Measurements from ENCODE around the gene BPI. TPM values are rescaled to one million over a fixed set of nuclear protein-coding genes. Genes with fewer than 3 reads are reported as not detected.

Gene BPI
- total RNA-seq, 1 experiment from 2014 or later, result not detected

DNA sequence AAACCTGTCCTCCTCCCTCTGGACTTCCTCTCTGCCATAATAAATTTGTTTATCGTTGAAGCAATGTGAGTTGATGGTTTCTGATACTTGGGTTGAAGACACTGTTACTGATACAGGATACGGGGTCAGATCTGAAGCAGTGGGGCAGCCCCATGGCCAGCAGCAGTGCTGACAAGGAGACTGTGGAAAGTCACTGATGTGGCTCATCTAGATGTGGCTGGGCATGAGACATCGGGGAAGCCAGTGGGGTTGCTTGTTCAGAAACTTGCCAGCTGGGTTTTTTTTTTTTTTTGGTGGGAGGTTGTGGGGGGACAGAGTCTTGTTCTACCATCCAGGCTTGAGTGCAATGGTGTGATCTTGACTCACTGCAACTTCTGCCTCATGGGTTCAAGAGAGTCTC lies 2.6 kb upstream of the BPI start:
- H3K4me3 ChIP-seq (ENCODE audit: low read depth in 2 of 2, low read length in 2 of 2), result no peak overlapping the region
- CTCF ChIA-PET, result no interaction called here
- no peaks in the 10 kb centered on the region for H3K27me3 ChIP-seq (ENCODE audit: control insufficient read depth, insufficient read depth, low read length)
- POLR2A ChIA-PET, result no interaction called here
- H3K27ac ChIP-seq (ENCODE audit: low read length), result no peak overlapping the region
- intact Hi-C loops (cut with micrococcal nuclease; ENCODE audit: unreplicated experiment), result no loop called here
- no peak for TF ChIP-seq POLR2AphosphoS5 (IDR thresholded peaks at IDR 0.05; ENCODE audit: low read depth, low read length)
- TF ChIP-seq SIN3A (IDR thresholded peaks at IDR 0.05; ENCODE audit: borderline replicate concordance, insufficient read depth, low read depth, low read length), result no peak
- TF ChIP-seq, protein P1, sequence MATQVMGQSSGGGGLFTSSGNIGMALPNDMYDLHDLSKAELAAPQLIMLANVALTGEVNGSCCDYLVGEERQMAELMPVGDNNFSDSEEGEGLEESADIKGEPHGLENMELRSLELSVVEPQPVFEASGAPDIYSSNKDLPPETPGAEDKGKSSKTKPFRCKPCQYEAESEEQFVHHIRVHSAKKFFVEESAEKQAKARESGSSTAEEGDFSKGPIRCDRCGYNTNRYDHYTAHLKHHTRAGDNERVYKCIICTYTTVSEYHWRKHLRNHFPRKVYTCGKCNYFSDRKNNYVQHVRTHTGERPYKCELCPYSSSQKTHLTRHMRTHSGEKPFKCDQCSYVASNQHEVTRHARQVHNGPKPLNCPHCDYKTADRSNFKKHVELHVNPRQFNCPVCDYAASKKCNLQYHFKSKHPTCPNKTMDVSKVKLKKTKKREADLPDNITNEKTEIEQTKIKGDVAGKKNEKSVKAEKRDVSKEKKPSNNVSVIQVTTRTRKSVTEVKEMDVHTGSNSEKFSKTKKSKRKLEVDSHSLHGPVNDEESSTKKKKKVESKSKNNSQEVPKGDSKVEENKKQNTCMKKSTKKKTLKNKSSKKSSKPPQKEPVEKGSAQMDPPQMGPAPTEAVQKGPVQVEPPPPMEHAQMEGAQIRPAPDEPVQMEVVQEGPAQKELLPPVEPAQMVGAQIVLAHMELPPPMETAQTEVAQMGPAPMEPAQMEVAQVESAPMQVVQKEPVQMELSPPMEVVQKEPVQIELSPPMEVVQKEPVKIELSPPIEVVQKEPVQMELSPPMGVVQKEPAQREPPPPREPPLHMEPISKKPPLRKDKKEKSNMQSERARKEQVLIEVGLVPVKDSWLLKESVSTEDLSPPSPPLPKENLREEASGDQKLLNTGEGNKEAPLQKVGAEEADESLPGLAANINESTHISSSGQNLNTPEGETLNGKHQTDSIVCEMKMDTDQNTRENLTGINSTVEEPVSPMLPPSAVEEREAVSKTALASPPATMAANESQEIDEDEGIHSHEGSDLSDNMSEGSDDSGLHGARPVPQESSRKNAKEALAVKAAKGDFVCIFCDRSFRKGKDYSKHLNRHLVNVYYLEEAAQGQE (IDR thresholded peaks at IDR 0.05; ENCODE audit: insufficient read depth in 1 of 2, low read depth in 2 of 2, low read length in 1 of 2), result no peak
- TF ChIP-seq, protein P2, sequence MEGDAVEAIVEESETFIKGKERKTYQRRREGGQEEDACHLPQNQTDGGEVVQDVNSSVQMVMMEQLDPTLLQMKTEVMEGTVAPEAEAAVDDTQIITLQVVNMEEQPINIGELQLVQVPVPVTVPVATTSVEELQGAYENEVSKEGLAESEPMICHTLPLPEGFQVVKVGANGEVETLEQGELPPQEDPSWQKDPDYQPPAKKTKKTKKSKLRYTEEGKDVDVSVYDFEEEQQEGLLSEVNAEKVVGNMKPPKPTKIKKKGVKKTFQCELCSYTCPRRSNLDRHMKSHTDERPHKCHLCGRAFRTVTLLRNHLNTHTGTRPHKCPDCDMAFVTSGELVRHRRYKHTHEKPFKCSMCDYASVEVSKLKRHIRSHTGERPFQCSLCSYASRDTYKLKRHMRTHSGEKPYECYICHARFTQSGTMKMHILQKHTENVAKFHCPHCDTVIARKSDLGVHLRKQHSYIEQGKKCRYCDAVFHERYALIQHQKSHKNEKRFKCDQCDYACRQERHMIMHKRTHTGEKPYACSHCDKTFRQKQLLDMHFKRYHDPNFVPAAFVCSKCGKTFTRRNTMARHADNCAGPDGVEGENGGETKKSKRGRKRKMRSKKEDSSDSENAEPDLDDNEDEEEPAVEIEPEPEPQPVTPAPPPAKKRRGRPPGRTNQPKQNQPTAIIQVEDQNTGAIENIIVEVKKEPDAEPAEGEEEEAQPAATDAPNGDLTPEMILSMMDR (IDR thresholded peaks at IDR 0.05), result no peak
- TF ChIP-seq TCF7L2 (IDR thresholded peaks at IDR 0.05; ENCODE audit: low read depth, low read length), result no peak
- DNase-seq (ENCODE audit: low read depth, low spot score) (no peak), ATAC-seq (no peak)
- H3K9me3 ChIP-seq (ENCODE audit: control insufficient read depth, insufficient read depth, low read depth, low read length), result no peaks in the 10 kb centered on the region
- BruUV-seq (replicated peaks), result no TSS peak
- H3K36me3 ChIP-seq (ENCODE audit: control insufficient read depth, insufficient read depth, low read length), result no peaks in the 10 kb centered on the region
- H3K4me1 ChIP-seq (ENCODE audit: control insufficient read depth, insufficient read depth, low read length), result no peaks in the 10 kb centered on the region
- in situ Hi-C loops (cut with HindIII; ENCODE audit: low pct_unique_long_range_greater_than_20kb, low sequenced_read_pairs), result no loop called here

DNA sequence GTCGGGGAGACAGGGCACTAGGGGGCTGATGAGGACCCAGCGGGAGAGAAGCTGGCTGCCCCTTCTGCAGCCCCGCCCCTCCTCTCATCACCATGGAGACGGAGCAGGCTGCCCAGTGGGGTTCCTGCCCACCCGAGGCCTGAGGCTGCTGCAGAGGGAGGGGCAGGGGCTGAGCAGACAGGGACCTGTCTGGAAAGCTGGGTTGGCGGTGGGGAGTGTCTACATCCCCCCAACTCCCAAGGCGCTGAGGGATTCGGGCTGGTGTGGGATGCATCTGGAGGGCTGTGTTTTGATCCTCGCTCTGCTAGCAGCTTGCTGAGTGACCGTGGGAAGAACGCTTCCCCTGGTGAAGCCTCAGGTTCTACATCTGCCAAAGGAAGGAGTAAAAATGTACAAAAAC lies 1.2 kb upstream of the BPI start:
- in situ Hi-C loops (cut with HindIII; ENCODE audit: low pct_unique_long_range_greater_than_20kb, low sequenced_read_pairs) (no loop called here), intact Hi-C loops (cut with micrococcal nuclease; ENCODE audit: unreplicated experiment) (no loop called here)
- no peak for DNase-seq (ENCODE audit: low read depth, low spot score)
- Histone ChIP-seq H3K4me1 (ENCODE audit: control insufficient read depth, insufficient read depth, low read length) (no peaks in the 10 kb centered on the region), H3K27me3 (ENCODE audit: control insufficient read depth, insufficient read depth, low read length) (no peaks in the 10 kb centered on the region), H3K9me3 (ENCODE audit: control insufficient read depth, insufficient read depth, low read depth, low read length) (no peaks in the 10 kb centered on the region), H3K36me3 (ENCODE audit: control insufficient read depth, insufficient read depth, low read length) (no peaks in the 10 kb centered on the region), H3K4me3 (ENCODE audit: low read depth in 2 of 2, low read length in 2 of 2) (no peak overlapping the region), H3K27ac (ENCODE audit: low read length) (no peak overlapping the region)
- no peak for TF ChIP-seq SIN3A (IDR thresholded peaks at IDR 0.05; ENCODE audit: borderline replicate concordance, insufficient read depth, low read depth, low read length)
- TF ChIP-seq POLR2AphosphoS5 (IDR thresholded peaks at IDR 0.05; ENCODE audit: low read depth, low read length), result no peak
- TF ChIP-seq, protein P2 (IDR thresholded peaks at IDR 0.05), result no peak
- TF ChIP-seq, protein P1 (IDR thresholded peaks at IDR 0.05; ENCODE audit: insufficient read depth in 1 of 2, low read depth in 2 of 2, low read length in 1 of 2), result no peak
- TF ChIP-seq TCF7L2 (IDR thresholded peaks at IDR 0.05; ENCODE audit: low read depth, low read length), result no peak
- POLR2A ChIA-PET, result no interaction called here
- ATAC-seq, result no peak
- BruUV-seq (replicated peaks), result no TSS peak
- CTCF ChIA-PET, result no interaction called here

Measured in Panc1 (cell line).